ENCODE measurements around the gene GFAP. TPM values are rescaled to one million over a fixed set of nuclear protein-coding genes. Genes with fewer than 3 reads are reported as not detected.

GFAP gene
- total RNA-seq, 1 donor from 2014 or later = not detected

- Histone ChIP-seq H2AFZ (ENCODE audit: low read depth, low read length) (no peak overlapping the region), H3K4me2 (ENCODE audit: low read length) (no peak overlapping the region), H3K27ac (ENCODE audit: low read depth, low read length) (no peak overlapping the region), H3K9ac (ENCODE audit: low read length) (no peak overlapping the region), H3K4me1 (ENCODE audit: insufficient read depth, low read length) (no peaks in the 10 kb centered on the region), H4K20me1 (ENCODE audit: insufficient read depth, low read length) (peaks cover 6% of the 10 kb centered on the region), H3K79me2 (ENCODE audit: insufficient read depth, low read length) (no peaks in the 10 kb centered on the region), H3K36me3 (ENCODE audit: insufficient read depth, low read length) (peaks cover 56% of the 10 kb centered on the region), H3K9me3 (ENCODE audit: insufficient read depth, low read depth, low read length) (no peaks in the 10 kb centered on the region), H3K27me3 (ENCODE audit: insufficient read depth, low read length) (no peaks in the 10 kb centered on the region), H3K4me3 (ENCODE audit: insufficient read depth, low read depth, low read length) (no peak overlapping the region)
- Mint-ChIP-seq H3K4me1 (ENCODE audit: low read depth, unreplicated experiment) (no peaks in the 10 kb centered on the region), H3K36me3 (ENCODE audit: low read depth, unreplicated experiment) (peaks cover 19% of the 10 kb centered on the region), H3K9me3 (ENCODE audit: unreplicated experiment) (no peaks in the 10 kb centered on the region), H3K27ac (ENCODE audit: unreplicated experiment) (no peak overlapping the region), H3K27me3 (ENCODE audit: low read depth, unreplicated experiment) (no peaks in the 10 kb centered on the region), H3K4me3 (ENCODE audit: unreplicated experiment) (no peak overlapping the region)
- TF ChIP-seq EZH2 (IDR thresholded peaks at IDR 0.05; ENCODE audit: insufficient read depth, low read length) = no peak
- peak; percentile 92 for TF ChIP-seq CTCF (IDR thresholded peaks at IDR 0.05; ENCODE audit: insufficient read depth, low read depth, low read length)
- DNase-seq (ENCODE audit: low read depth) (peak; percentile 34), FAIRE-seq (no peak)
These were observed 50.1 kb downstream of the GFAP start for GRCh38 chr17:44865231-44865660.

- FAIRE-seq (no peak), DNase-seq (ENCODE audit: low read depth) (no peak)
- TF ChIP-seq CTCF (IDR thresholded peaks at IDR 0.05; ENCODE audit: insufficient read depth, low read depth, low read length) = no peak
- no peak for TF ChIP-seq EZH2 (IDR thresholded peaks at IDR 0.05; ENCODE audit: insufficient read depth, low read length)
- Histone ChIP-seq H3K36me3 (ENCODE audit: insufficient read depth, low read length) (peaks cover 56% of the 10 kb centered on the region), H3K27me3 (ENCODE audit: insufficient read depth, low read length) (no peaks in the 10 kb centered on the region), H3K9me3 (ENCODE audit: insufficient read depth, low read depth, low read length) (no peaks in the 10 kb centered on the region), H3K79me2 (ENCODE audit: insufficient read depth, low read length) (no peaks in the 10 kb centered on the region), H3K9ac (ENCODE audit: low read length) (no peak overlapping the region), H4K20me1 (ENCODE audit: insufficient read depth, low read length) (peaks cover 6% of the 10 kb centered on the region), H3K4me3 (ENCODE audit: insufficient read depth, low read depth, low read length) (no peak overlapping the region), H3K27ac (ENCODE audit: low read depth, low read length) (no peak overlapping the region), H2AFZ (ENCODE audit: low read depth, low read length) (no peak overlapping the region), H3K4me1 (ENCODE audit: insufficient read depth, low read length) (no peaks in the 10 kb centered on the region), H3K4me2 (ENCODE audit: low read length) (no peak overlapping the region)
- Mint-ChIP-seq H3K4me1 (ENCODE audit: low read depth, unreplicated experiment) (no peaks in the 10 kb centered on the region), H3K4me3 (ENCODE audit: unreplicated experiment) (no peak overlapping the region), H3K36me3 (ENCODE audit: low read depth, unreplicated experiment) (peaks cover 19% of the 10 kb centered on the region), H3K27me3 (ENCODE audit: low read depth, unreplicated experiment) (no peaks in the 10 kb centered on the region), H3K27ac (ENCODE audit: unreplicated experiment) (no peak overlapping the region), H3K9me3 (ENCODE audit: unreplicated experiment) (no peaks in the 10 kb centered on the region)
These were observed 50.5 kb downstream of the GFAP start for GRCh38 chr17:44864831-44865230.

- peaks cover 15% of the 10 kb centered on the region for H3K36me3 Mint-ChIP-seq (ENCODE audit: low read depth, unreplicated experiment)
- H3K27ac Mint-ChIP-seq (ENCODE audit: unreplicated experiment) = no peak overlapping the region
- Histone ChIP-seq H3K9ac (ENCODE audit: low read length) (no peak overlapping the region), H3K27me3 (ENCODE audit: insufficient read depth, low read length) (no peaks in the 10 kb centered on the region), H3K4me3 (ENCODE audit: insufficient read depth, low read depth, low read length) (no peak overlapping the region), H3K4me1 (ENCODE audit: insufficient read depth, low read length) (no peaks in the 10 kb centered on the region), H4K20me1 (ENCODE audit: insufficient read depth, low read length) (peaks cover 6% of the 10 kb centered on the region), H3K4me2 (ENCODE audit: low read length) (no peak overlapping the region), H2AFZ (ENCODE audit: low read depth, low read length) (no peak overlapping the region), H3K36me3 (ENCODE audit: insufficient read depth, low read length) (peaks cover 64% of the 10 kb centered on the region), H3K79me2 (ENCODE audit: insufficient read depth, low read length) (no peaks in the 10 kb centered on the region), H3K9me3 (ENCODE audit: insufficient read depth, low read depth, low read length) (no peaks in the 10 kb centered on the region), H3K27ac (ENCODE audit: low read depth, low read length) (no peak overlapping the region)
- H3K4me3 Mint-ChIP-seq (ENCODE audit: unreplicated experiment) = no peak overlapping the region
- no peak for DNase-seq (ENCODE audit: low read depth)
- no peaks in the 10 kb centered on the region for H3K9me3 Mint-ChIP-seq (ENCODE audit: unreplicated experiment)
- TF ChIP-seq CTCF (IDR thresholded peaks at IDR 0.05; ENCODE audit: insufficient read depth, low read depth, low read length) (no peak), EZH2 (IDR thresholded peaks at IDR 0.05; ENCODE audit: insufficient read depth, low read length) (no peak)
- no peaks in the 10 kb centered on the region for H3K27me3 Mint-ChIP-seq (ENCODE audit: low read depth, unreplicated experiment)
- H3K4me1 Mint-ChIP-seq (ENCODE audit: low read depth, unreplicated experiment) = no peaks in the 10 kb centered on the region
- no peak for FAIRE-seq
These were observed 52.0 kb downstream of the GFAP start for GRCh38 chr17:44863061-44863918.

Measured in astrocyte (in vitro differentiated cells and primary cell).